ENCODE data around the gene ATL1.
A peak's percentile ranks its signal among the peaks of the same experiment; 100 is the strongest.
"Not testable (repeated sequence)": the region's sequence is repeated elsewhere in the genome, so short reads cannot be mapped to it uniquely, and the experiment has no call there.

The ATL1 gene

DNA sequence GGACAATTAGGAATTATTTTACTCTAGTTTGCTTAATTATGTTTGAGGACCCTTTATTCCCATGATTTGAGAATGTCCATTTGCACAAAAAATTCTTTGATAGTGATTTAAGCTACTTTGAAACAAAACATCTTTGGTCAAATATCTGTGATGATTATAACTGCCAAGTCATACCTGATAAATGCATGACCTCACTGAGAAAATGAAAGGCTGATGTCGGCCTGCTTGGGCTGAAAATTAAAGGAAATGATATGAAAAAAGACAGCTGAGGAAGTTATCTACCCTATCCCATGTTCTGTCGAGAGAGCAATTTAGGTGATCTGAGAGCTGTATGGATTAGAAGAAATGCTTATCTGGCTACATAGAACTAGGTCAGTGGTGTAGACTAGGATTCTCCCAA, 43.6 kb downstream of the ATL1 start:
- no peak for DNase-seq

DNA sequence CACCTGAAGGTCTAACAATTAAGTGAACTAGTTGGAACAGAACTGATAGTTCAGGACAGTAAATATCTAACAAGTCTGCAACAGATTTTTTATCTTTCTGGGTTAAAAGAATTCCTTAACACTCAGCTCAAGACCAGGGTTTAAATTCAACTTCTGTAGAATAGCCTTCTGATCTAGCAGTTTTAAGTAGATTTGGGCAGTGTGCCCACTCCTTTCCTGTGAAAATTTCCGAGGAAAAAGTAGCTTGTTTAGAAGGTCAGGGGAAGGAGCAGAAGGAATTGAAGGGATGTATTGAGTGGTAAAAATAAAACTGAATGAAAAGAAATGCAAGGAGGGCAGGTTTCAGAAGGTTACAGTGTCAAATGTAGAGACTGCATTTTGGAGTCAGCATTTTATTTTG, 45.8 kb downstream of the ATL1 start:
- DNase-seq: no peak

DNA sequence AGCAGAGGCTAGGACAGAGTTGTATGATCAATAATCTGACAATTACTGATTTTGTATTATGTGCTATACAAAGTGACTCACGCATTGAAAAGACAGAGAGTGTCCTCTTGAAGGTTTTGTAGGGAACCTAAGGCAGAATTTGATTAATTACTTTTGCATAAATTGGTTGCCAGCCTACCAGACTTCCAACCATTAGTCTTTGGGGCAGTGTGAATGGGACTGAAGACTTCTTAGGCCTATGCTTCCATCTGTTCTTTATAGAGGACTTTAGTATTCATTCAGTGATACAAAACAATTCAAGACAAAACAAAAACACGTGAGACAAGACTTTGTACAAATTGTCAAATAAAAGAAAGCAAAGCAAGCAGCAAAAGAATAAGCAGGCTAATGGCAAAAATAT, 46.5 kb downstream of the ATL1 start:
- no peak for DNase-seq

DNA sequence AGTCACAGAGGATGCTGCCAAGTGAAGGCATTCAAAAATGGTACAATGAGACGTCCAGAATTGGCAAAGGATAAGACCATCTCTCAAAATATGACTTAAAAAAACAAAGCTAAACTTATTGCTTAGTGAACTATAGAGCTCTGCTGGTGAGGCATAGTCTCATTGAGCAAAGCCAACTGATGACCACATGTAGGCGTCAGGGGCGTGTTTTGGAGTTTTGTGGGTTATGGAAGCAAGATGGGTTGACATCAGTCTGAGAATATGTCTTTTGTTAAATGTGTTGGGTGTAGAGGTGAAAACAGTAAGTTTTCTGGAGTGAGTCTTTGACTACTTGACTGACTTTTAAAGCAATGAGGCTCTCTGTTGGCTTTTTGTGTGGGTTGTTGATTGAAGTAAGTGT, 47.2 kb downstream of the ATL1 start:
- DNase-seq: no peak

DNA sequence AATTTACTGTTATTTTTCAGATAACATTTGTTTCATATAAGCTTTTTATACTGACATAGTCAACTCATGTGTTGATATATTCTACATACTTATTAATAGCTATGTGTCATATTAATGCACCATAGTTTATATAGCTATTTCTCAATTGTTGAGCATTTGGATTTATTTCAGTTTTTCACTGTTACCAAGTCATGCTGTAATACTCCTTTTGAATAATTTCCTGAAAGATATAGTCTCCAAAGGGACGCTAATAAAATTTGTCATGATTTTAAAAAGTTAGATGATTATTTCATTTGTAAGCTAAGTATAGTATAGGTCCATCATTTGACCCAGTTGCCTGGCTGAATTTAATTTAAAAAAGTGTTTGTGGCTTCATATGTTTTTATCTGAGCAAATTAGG, 47.8 kb downstream of the ATL1 start:
- no peak for DNase-seq

DNA sequence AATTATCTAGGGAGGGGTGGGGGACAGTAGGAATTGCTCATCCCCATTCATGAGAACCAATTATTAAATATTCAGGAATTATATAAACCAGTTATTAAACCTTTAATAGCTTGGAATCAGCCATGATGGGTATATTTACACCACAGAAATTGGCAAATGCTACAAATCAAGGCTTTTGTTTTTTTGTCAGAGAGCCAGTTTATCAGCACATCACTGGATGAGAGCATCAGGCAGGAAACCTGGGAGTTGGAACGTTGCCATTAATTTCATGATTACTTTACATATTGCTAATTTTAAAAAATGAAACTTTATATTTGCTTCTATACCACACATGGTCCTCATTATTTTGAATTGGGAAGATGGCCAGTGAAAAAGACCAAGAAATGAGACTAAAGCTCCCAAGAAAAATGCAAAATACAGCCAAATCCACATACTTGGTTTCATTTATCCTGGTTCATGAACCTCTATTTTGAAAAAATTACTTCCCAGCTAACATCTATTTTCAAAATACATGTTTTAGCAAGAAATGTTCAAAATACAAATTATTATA, 48.4 kb downstream of the ATL1 start:
- DNase-seq: no peak

DNA sequence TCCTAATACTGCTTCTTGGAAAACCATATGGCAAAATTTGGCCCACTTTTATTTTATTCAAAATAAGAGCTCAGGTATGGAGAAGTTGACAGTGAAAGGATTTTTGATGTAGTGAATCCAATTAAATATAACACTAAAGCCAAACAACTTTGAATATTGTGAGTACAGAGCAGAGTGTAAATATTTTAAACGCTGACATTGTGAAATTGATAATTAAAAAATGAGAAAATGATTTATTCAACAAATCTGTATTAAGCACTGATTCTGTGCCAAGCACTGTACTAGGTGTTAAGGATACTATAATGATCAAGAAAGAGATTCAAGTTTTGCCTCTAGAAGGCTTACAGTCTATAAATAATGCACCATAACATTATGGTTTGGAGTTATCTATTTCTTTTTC, 50.5 kb downstream of the ATL1 start:
- DNase-seq: no peak

DNA sequence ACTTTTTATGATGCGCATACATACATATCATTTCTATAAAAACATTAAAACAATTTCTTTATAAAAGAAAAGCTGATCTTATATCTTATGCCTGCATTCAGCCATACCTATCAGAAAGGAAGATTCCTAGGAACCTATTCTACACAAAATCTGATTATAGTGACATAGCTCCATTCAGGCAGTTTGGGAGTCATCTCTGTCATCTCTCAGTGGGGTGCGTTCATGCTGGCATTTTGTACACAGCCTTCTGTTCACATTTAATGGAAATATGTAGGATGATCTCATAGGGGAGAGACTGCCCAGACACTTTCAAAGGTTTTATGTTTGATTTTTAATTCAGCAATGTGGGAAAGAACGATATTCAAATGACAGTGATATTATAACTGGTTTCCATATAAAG, 52.9 kb downstream of the ATL1 start:
- DNase-seq: no peak

DNA sequence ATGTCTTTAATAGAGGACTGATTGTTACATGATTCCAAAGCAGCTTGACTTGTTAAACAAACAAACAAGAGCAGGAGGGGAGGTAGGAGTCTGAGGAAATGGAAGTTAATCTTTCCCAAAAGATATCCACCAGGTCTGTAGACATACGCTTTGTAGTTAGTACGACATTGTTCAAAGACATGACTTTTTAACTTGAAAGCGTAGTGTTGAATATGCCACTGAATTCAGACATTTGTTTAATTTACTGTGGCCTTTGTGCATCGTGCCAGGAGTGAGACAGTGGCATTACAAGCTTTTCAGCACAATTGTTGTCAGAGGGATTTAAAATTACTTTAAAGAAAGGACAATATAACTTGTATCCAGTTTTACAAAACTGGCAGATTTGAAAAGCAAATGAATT, 55.1 kb downstream of the ATL1 start:
- DNase-seq: no peak

DNA sequence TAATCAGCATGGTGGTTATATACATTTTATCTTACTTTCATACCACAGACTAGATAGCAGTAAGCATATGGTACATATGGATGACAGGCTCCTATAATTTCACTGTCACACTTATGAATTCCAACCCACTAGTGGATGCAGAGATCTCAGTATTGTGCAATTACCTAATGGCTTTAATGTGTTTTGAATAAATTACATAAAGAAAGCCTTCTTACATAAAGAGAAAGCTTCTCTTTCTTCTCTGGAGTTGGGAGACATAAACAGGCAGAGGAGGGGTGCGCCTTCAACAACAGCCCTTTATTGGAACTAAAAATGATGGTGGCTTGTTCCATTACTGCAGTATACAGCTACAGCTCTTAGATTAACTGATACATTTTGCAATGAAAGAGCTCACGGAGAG, 55.6 kb downstream of the ATL1 start:
- no peak for DNase-seq

DNA sequence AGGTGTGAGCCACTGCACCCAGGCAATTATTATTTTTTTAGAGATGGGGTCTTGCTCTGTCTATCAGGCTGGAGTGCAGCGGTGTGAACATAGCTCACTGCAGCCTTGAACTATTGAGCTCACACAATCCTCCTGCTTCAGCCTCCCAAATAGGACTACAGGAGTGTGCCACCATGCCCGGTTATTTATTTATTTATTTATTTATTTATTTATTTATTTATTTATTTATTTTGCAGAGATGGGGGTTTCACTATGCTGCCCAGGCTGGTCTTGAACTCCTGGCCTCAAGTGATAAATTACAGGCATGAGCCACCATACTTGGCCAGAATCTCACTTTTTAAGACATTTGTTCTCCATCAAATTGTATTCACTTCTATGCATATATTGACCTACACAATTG, 56.3 kb downstream of the ATL1 start:
- DNase-seq: no peak

DNA sequence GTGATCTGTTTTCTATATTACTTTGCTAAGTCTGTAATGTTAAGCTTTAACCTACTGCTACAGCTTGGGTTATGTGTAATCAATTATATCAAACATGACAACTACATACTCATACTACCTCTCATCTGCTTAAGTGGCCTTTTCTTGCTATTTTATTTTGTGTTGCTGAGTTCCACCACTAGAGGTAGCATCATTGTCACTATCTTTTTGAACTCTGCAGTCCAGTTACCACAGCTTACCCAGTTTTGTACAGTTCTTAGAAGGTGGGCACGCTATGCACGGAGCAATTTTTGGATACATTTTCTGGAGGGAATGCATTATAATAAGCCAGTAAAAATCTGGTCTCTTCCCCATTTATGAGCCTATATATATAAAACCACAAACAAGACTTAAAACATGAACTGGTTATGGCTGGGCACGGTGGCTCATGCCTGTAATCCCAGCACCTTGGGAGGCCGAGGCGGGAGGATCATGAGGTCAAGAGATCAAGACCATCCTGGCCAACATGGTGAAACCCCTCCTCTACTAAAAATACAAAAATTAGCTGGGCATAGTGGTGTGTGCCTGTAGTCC, 59.7 kb downstream of the ATL1 start:
- DNase-seq: peak; percentile 13

DNA sequence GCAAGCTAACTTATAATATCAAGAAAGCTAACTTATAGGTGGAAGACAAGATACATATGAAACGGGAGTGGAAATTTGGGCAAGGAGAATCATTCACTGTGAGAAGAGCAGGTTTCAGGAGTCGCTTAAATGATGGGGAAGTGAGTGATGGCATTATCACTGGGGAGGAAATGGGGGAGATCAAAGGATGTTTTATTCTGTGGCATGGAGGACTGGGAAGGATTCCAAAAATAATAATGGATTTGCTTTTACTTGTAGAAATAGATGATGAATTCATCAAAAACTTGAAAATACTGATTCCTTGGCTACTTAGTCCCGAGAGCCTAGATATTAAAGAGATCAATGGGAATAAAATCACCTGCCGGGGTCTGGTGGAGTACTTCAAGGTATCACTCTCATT, 60.4 kb downstream of the ATL1 start:
- DNase-seq: no peak

DNA sequence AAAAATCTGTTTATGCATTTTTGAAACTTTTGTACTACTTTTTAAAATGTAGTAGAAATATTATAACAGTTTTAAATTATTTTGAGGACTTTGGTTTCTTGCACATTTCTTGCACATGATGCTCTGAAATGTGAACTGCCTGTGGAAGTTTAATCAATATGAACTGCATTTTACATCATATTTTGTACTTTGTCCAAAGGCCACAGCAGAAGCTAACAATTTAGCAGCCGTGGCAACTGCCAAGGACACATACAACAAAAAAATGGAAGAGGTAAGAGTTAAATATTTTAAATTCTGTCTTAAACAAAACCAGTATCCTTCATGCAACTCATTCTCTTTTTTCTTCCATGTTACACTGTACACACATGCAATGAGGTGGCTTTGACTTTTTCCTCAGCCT, 63.0 kb downstream of the ATL1 start:
- DNase-seq: no peak

DNA sequence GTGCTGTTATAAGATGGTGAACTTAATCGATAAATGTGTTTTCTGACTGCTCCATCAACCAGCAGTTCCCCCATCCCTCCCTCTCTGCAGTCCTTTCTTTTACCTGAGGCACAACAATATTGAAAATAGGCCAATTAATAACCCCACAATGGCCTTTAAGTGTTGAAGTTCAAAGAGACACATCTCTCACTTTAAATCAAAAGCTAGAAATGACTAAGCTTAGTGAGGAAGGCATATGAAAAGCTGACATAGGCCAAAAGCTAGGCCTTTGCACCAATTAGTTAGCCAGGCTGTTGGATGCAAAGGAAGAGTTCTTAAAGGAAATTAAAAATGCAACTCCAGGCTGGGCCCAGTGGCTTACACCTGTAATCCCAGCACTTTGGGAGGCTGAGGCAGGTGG, 64.5 kb downstream of the ATL1 start:
- no peak for DNase-seq

DNA sequence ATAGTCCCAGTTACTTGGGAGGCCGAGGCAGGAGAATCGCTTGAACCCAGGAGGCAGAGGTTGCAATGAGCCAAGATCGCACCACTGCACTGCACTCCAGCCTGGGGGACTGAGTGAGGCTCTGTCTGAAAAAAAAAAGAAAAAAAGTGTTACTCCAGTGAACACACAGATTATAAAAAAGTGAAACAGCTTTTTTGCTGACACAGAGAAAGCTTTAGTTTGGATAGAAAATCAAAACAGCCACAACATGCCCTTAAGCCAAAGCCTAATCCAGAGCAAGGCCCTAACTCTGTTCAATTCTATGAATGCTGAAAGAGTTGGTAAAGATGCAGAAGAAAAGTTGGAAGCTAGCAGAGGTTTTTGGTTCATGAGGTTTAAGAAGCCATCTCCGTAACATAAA, 65.0 kb downstream of the ATL1 start:
- not testable (repeated sequence) for DNase-seq

DNA sequence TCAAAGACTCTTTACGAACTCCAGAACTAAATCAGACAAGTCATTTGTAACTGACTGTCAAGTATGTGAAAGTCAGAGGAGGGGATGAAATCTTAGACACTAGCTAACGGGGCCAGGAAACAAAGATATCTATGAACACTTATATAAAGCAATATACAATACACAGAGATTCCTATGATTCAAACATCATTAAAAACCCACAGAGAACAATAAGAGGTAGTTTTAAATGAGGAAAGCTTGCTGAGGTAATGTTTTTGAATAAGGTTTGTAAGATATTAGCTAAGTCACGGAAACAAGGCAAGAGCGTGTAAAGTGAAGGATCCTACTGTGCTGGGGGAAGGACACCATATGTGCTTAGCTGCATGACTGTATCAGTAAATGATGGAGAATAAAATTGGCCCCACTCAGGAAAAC, 71.5 kb downstream of the ATL1 start:
- DNase-seq: no peak

DNA sequence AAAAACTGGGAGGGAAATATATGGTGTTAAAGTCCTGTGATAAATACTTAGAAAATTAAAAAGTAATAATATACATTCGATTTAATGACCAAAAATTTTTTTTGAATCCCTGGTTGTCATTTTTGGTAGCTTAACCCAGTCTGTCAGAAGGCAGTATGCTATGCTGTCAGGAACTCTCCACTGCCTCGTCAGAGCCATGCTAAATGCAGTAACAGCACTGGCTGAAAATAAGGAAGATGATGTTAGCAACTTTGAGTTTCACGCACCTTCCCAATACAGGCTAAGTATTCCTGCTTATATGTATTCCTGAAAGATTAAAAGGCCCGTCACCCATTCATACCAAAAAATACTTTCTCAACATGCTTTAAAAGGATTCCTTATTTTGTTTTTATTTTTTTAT, 74.0 kb downstream of the ATL1 start:
- peak; percentile 1 for DNase-seq

DNA sequence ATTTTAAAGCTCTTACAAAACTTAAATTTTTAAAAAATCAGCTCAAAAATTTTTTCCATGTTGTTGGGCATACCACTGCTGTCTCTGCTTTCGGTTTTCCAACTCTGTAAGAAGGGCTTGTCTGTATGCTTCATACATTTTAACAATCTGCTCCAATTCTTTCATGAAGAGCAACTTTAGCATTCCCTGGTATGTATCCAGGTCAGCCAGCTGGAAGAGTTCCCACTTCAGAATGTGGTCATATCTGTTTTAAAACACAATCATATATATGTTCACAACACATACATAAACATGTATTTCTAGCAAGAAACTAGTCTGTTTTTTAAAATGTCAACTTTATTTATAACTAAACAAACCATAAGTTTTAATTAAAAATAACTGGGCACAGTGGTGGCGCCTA, 75.2 kb downstream of the ATL1 start:
- DNase-seq: no peak

DNA sequence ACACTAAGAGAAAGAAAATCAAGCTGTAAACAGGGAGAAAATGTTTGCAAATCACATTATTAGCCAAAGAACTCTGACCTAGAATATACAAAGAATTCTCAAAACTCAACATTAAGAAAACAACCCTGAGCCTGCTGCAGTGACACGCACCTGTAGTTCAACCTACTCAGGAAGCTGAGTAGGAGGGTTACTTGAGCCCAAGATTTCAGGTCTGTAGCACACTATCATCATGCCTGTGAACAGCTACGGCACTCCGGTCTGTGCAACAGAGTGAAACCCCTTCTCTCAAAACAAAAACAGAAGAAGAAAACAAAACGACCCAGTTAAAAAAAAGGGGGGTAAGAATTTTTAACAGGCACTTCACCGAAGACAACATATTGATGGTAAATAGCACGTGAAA, 87.3 kb downstream of the ATL1 start:
- no peak for DNase-seq

DNA sequence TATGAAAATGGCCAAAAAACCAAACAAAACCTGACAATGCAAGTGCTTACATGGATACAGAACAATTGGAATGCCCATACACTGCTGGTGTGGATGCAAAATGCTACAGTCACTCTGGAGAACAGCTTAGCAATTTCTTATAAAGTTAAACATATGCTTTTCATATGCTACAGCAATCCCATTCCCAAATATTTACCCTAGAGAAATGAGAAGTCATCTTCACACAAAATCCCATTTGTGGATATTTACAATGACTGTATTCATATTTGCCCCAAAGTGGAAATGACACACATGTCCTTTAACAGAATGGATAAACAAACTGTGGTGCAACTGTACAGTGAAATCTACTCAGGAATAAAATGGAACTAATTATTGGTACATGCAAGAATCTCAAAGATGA, 87.8 kb downstream of the ATL1 start:
- DNase-seq: no peak

DNA sequence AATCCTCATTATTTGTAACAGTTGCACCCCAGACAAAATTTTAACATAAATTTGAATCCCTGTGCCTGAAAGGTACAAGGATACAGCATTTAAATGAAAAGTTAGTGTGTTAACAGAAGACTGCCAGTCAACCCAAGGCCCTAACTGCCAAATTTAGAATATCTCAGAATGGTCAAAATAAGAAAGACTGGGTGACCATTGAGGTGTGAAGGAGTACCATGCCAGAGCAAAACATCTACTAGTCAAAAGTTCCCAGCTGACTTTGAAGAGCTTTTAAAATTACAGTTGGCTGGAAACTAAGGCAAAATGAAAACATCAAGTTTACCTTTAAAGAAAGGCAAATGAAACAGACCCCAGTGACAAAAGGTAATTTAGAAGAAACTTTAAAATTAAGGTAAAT, 89.7 kb downstream of the ATL1 start:
- no peak for DNase-seq

DNA sequence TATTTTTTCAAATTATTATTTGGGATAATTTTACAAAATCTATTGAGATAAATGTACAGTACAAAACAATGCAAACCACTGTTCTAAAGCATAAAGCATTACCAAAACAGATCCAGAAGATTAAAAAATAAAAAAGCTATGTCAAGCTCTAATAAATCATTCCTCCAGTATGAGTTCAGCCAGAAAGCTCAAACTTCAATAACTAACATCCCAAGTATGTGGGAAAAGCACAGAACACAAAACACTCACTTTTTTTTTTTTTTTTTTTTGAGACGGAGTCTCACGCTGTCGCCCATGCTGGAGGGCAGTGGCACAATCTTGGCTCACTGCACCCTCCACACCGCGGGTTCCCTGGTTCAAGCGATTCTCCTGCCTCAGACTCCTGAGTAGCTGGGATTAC, 96.8 kb downstream of the ATL1 start:
- DNase-seq: no peak

DNA sequence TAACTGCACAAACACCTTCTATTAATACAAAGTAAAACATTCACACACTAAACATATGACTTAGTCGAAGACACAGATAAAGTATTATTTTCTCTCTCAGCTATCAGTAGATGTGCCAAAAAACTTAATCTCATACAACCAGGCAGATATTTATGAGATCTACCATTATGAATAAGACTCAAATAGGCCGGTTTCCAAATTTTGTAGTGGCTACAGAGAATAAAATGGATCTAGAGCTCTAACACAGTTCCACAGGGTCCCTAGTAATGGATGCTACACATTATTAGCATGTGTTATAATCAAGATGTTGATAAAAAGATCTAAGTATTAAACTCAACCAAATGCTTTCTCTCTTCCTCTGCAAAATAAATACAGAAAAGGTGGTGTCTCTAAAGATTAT, 97.8 kb downstream of the ATL1 start:
- no peak for DNase-seq

DNA sequence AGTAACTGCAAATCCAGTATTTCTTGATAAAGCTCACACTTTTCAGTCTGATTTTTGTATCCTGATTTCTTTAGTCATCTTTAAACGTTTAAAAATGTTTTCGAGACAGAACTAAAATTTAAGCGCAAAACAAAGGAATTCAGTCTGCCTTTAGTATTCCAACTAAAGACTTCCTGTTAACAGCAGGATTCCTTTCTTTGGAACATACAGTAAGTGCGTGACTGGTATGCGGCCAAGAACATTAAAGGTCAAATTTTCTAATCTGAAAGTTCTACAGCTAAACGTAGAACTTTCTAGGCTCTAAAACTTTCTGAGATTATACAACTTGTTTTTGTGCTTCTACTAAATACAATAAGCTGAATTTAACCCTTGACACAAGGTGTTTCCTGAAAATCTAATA, 98.3 kb downstream of the ATL1 start:
- DNase-seq: no peak
